Activated effector memory CD4-positive, alpha-beta T cell treated with Interleukin-2 at 50 U/mL for 16 hours (primary cell): ENCODE data around the gene TANGO2.

ENCODE experiments used
- DNase-seq: peaks from one replicate; pipeline ENCODE4 v3.0.0-alpha.2; 2020

Gene TANGO2

GRCh38 chr22:20014526-20015186 lies 6.3 kb upstream of the TANGO2 start:
- no peak for DNase-seq

- no peak for DNase-seq
These were observed 5.7 kb upstream of the TANGO2 start for GRCh38 chr22:20015187-20015625.

- no peak for DNase-seq
These were observed 4.8 kb upstream of the TANGO2 start for GRCh38 chr22:20015971-20016733.

GRCh38 chr22:20016734-20017621 lies 3.9 kb upstream of the TANGO2 start, which contains the start of gene ARVCF:
TSS of gene ARVCF (minus strand) at chr22:20016823. CDS start at chr22:19990794, 26,029 bp downstream.
- peak; percentile 91 for DNase-seq

- no peak for DNase-seq
These were observed 3.3 kb upstream of the TANGO2 start for GRCh38 chr22:20017622-20017958.

GRCh38 chr22:20018001-20018400 lies 2.9 kb upstream of the TANGO2 start:
- no peak for DNase-seq

GRCh38 chr22:20019661-20020532 lies 1.0 kb upstream of the TANGO2 start:
- DNase-seq: no peak

- no peak for DNase-seq
These were observed 579 bp downstream of the TANGO2 start for GRCh38 chr22:20021196-20022181.

- DNase-seq: no peak
These were observed 1.5 kb downstream of the TANGO2 start for GRCh38 chr22:20022231-20022977.

- DNase-seq: no peak
These were observed 2.2 kb downstream of the TANGO2 start for GRCh38 chr22:20022978-20023613.

- no peak for DNase-seq
These were observed 3.3 kb downstream of the TANGO2 start for GRCh38 chr22:20024225-20024624.

GRCh38 chr22:20024650-20025397 lies 3.9 kb downstream of the TANGO2 start:
- no peak for DNase-seq

- no peak for DNase-seq
These were observed 4.7 kb downstream of the TANGO2 start for GRCh38 chr22:20025401-20026203.

GRCh38 chr22:20026204-20026908 lies 5.4 kb downstream of the TANGO2 start:
- DNase-seq: no peak

GRCh38 chr22:20026996-20027601 lies 6.2 kb downstream of the TANGO2 start:
- no peak for DNase-seq

GRCh38 chr22:20027966-20028854 lies 7.3 kb downstream of the TANGO2 start:
- DNase-seq: no peak
